ENCODE measurements around the gene ZNRF3. TPM values are rescaled to one million over a fixed set of nuclear protein-coding genes. Genes with fewer than 3 reads are reported as not detected.

The ZNRF3 gene
- polyA plus RNA-seq, 1 donor (not counting 4 experiments of a cell fraction or from before 2014, with no cell fraction given): 2.6 TPM

GRCh38 chr22:28989912-28990311, 106.5 kb downstream of the ZNRF3 start:
- Histone ChIP-seq H3K9ac (ENCODE audit: control insufficient read depth, extremely low read depth, insufficient read depth, low read length) (no peak overlapping the region), H3K4me3 (ENCODE audit: control insufficient read depth in 2 of 3, extremely low read depth in 1 of 3, insufficient read depth in 2 of 3, low read depth in 1 of 3, low read length in 3 of 3) (no peak overlapping the region), H3K4me2 (ENCODE audit: control insufficient read depth, extremely low read depth, insufficient read depth, low read depth, low read length) (no peak overlapping the region), H3K27ac (ENCODE audit: control insufficient read depth, insufficient read depth, low read length) (no peak overlapping the region), H3K79me2 (ENCODE audit: control insufficient read depth, insufficient read depth, low read length) (no peaks in the 10 kb centered on the region), H3K36me3 (ENCODE audit: control insufficient read depth in 2 of 2, extremely low read depth in 1 of 2, insufficient read depth in 2 of 2, low read length in 2 of 2) (peaks cover 7 to 11% of the 10 kb centered on the region in 2 experiments), H3K4me1 (ENCODE audit: control insufficient read depth, extremely low read depth, insufficient read depth, low read length) (peaks cover under 1% of the 10 kb centered on the region), H3K9me3 (ENCODE audit: control insufficient read depth, low read depth, low read length) (no peaks in the 10 kb centered on the region), H3K27me3 (ENCODE audit: control insufficient read depth, extremely low read depth, insufficient read depth, low read length) (no peaks in the 10 kb centered on the region), H3K9me1 (ENCODE audit: control insufficient read depth, extremely low read depth, insufficient read depth, low read length) (no peaks in the 10 kb centered on the region), H2AFZ (ENCODE audit: control insufficient read depth, low read length) (no peak overlapping the region), H4K20me1 (ENCODE audit: control insufficient read depth, extremely low read depth, insufficient read depth, low read length) (no peaks in the 10 kb centered on the region)
- TF ChIP-seq CTCF (optimal IDR thresholded peaks at IDR 0.05 in 1 of 3, IDR thresholded peaks at IDR 0.05 in 1 of 3, conservative IDR thresholded peaks at IDR 0.05 in 1 of 3; ENCODE audit: extremely low read depth in 1 of 3, insufficient read depth in 2 of 3, low read length in 3 of 3) (no peak), EZH2 (IDR thresholded peaks at IDR 0.05; ENCODE audit: low read length) (no peak)
- dilution Hi-C loops (cut with MboI; ENCODE audit: extremely low pct_ligation_motif_present, low sequenced_read_pairs): no loop called here
- DNase-seq (ENCODE audit: low read depth, low spot score) (no peak), FAIRE-seq (no peak)

GRCh38 chr22:28992565-28993356, 109.4 kb downstream of the ZNRF3 start:
- Histone ChIP-seq H3K4me2 (ENCODE audit: control insufficient read depth, extremely low read depth, insufficient read depth, low read depth, low read length) (no peak overlapping the region), H3K9ac (ENCODE audit: control insufficient read depth, extremely low read depth, insufficient read depth, low read length) (no peak overlapping the region), H4K20me1 (ENCODE audit: control insufficient read depth, extremely low read depth, insufficient read depth, low read length) (no peaks in the 10 kb centered on the region), H3K27ac (ENCODE audit: control insufficient read depth, insufficient read depth, low read length) (no peak overlapping the region), H3K9me3 (ENCODE audit: control insufficient read depth, low read depth, low read length) (no peaks in the 10 kb centered on the region), H3K27me3 (ENCODE audit: control insufficient read depth, extremely low read depth, insufficient read depth, low read length) (no peaks in the 10 kb centered on the region), H3K36me3 (ENCODE audit: control insufficient read depth in 2 of 2, extremely low read depth in 1 of 2, insufficient read depth in 2 of 2, low read length in 2 of 2) (peaks cover 6% of the 10 kb centered on the region in 2 experiments), H2AFZ (ENCODE audit: control insufficient read depth, low read length) (no peak overlapping the region), H3K4me1 (ENCODE audit: control insufficient read depth, extremely low read depth, insufficient read depth, low read length) (no peaks in the 10 kb centered on the region), H3K79me2 (ENCODE audit: control insufficient read depth, insufficient read depth, low read length) (no peaks in the 10 kb centered on the region), H3K9me1 (ENCODE audit: control insufficient read depth, extremely low read depth, insufficient read depth, low read length) (no peaks in the 10 kb centered on the region), H3K4me3 (ENCODE audit: control insufficient read depth in 2 of 3, extremely low read depth in 1 of 3, insufficient read depth in 2 of 3, low read depth in 1 of 3, low read length in 3 of 3) (no peak overlapping the region)
- FAIRE-seq (no peak), DNase-seq (ENCODE audit: low read depth, low spot score) (no peak)
- TF ChIP-seq CTCF (optimal IDR thresholded peaks at IDR 0.05 in 1 of 3, IDR thresholded peaks at IDR 0.05 in 1 of 3, conservative IDR thresholded peaks at IDR 0.05 in 1 of 3; ENCODE audit: extremely low read depth in 1 of 3, insufficient read depth in 2 of 3, low read length in 3 of 3) (no peak), EZH2 (IDR thresholded peaks at IDR 0.05; ENCODE audit: low read length) (no peak)
- dilution Hi-C loops (cut with MboI; ENCODE audit: extremely low pct_ligation_motif_present, low sequenced_read_pairs): no loop called here
